Measurements from ENCODE around the gene EHMT2.
"Not testable (repeated sequence)": the region's sequence is repeated elsewhere in the genome, so short reads cannot be mapped to it uniquely, and the experiment has no call there.

EHMT2 gene

GRCh38 chr6:31869343-31869742 is 28.2 kb downstream of the EHMT2 start:
- no peak for DNase-seq

GRCh38 chr6:31868658-31868971 is 28.9 kb downstream of the EHMT2 start:
- not testable (repeated sequence) for DNase-seq

GRCh38 chr6:31865205-31866118 is 32.0 kb downstream of the EHMT2 start:
- DNase-seq: no peak

- no peak for DNase-seq
These were observed 32.7 kb downstream of the EHMT2 start for GRCh38 chr6:31864818-31865204.

GRCh38 chr6:31864123-31864562 is 33.4 kb downstream of the EHMT2 start:
- not testable (repeated sequence) for DNase-seq

- DNase-seq: peak; percentile 90 to 99
These were observed 34.9 kb downstream of the EHMT2 start, which contains the start of gene NEU1 for GRCh38 chr6:31862344-31863235. Gene NEU1, minus strand, starts transcription at chr6:31862821. Its CDS starts 45 bp downstream, at chr6:31862776.

- no peak for DNase-seq
These were observed 35.6 kb downstream of the EHMT2 start for GRCh38 chr6:31861919-31862343.

- DNase-seq: no peak
These were observed 36.3 kb downstream of the EHMT2 start for GRCh38 chr6:31861150-31861549.

GRCh38 chr6:31860349-31860748 is 37.1 kb downstream of the EHMT2 start:
- no peak for DNase-seq

GRCh38 chr6:31859923-31860322 is 37.6 kb downstream of the EHMT2 start:
- no peak for DNase-seq

GRCh38 chr6:31858707-31859106 is 38.8 kb downstream of the EHMT2 start:
- DNase-seq: no peak

GRCh38 chr6:31857774-31858173 is 39.7 kb downstream of the EHMT2 start:
- not testable (repeated sequence) for DNase-seq

- not testable (repeated sequence) for DNase-seq
These were observed 45.3 kb downstream of the EHMT2 start for GRCh38 chr6:31851980-31852718.

GRCh38 chr6:31851485-31851832 is 46.0 kb downstream of the EHMT2 start:
- no peak for DNase-seq

GRCh38 chr6:31850765-31851484 is 46.6 kb downstream of the EHMT2 start:
- DNase-seq: no peak

- DNase-seq: no peak
These were observed 50.1 kb downstream of the EHMT2 start for GRCh38 chr6:31847276-31847978.

- DNase-seq: no peak
These were observed 53.0 kb downstream of the EHMT2 start for GRCh38 chr6:31844507-31844906.

- no peak for DNase-seq
These were observed 55.4 kb downstream of the EHMT2 start for GRCh38 chr6:31842053-31842452.

GRCh38 chr6:31839779-31840126 is 57.7 kb downstream of the EHMT2 start:
- not testable (repeated sequence) for DNase-seq

- DNase-seq: no peak
These were observed 58.5 kb downstream of the EHMT2 start for GRCh38 chr6:31838968-31839367.

- DNase-seq: not testable (repeated sequence)
These were observed 59.4 kb downstream of the EHMT2 start for GRCh38 chr6:31838114-31838553.
